Erythroblast (primary cell): ENCODE data around the gene WDR70.

Experiments
- GATA1 ChIP-seq: IDR thresholded peaks from 2 replicates; pipeline ENCODE4 v1.6.1; 2011; ENCODE audit warnings: low read depth, mild to moderate bottlenecking, control low read depth, low read length, moderate library complexity
- POLR2A ChIP-seq: IDR thresholded peaks from 2 replicates; pipeline ENCODE4 v1.6.1; 2011; ENCODE audit warnings: mild to moderate bottlenecking, low read length

DNA sequence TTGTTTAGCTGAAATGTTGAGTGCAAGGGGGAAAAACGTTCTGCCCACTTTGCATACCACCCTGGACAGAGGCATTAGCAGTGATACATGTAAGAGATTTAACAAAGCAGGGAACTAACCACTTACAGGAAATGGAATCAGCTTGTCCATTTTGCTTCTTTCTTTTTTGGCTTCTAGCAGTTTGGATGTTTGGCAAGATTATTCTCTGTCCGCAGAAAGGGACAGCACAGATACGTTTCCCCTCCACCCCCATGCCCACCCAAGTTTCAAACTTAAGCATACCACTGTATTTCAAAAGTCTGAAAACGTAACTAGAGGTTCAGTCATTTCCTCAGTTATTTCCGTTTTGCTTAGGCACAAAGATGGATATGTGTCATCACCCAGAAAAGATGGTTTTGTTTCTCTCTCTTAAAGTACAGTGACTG is 342.3 kb downstream of the WDR70 start:
- TF ChIP-seq POLR2A (no peak), GATA1 (no peak)
